Endothelial cell of umbilical vein (primary cell): ENCODE results near the gene RYR1. TPM values are rescaled to one million over a fixed set of nuclear protein-coding genes. Genes with fewer than 3 reads are reported as not detected.

ENCODE experiments used
- BruUV-seq: library from RNA; stranded (reverse); fragments of 400-500 nt; replicated peaks from 2 replicates; lab custom pipeline; 2021; lab: Mats Ljungman, UMichigan
- CTCF ChIA-PET: fragments of 300-600, 350-600 bp; sonication (Branson Sonifier 250); formaldehyde crosslinking; loops from one replicate; lab custom pipeline; 2021; ENCODE audit warnings: antibody characterized with exemption, inconsistent platforms; lab: Charles Lee
- POLR2A ChIA-PET: fragments of 300-600, 350-600 bp; sonication (Branson Sonifier 250); formaldehyde crosslinking; loops from one replicate; lab custom pipeline; 2021; ENCODE audit warnings: antibody characterized with exemption, inconsistent platforms; lab: Charles Lee
- DNase-seq: peaks from one replicate; pipeline ENCODE4 v3.0.0-alpha.2; 2011; ENCODE audit warnings: low read depth, low spot score
- FAIRE-seq: peaks from 2 replicates; lab custom pipeline; 2011; peaks lifted over from hg19 to GRCh38; lab: Jason Lieb, UNC
- H2AFZ ChIP-seq: 2 replicates; pipeline ENCODE4 v1.6.0; 2012; ENCODE audit warnings: low read depth, low read length, control low read depth, inconsistent platforms
- H3K27ac ChIP-seq: 2 replicates; pipeline ENCODE4 v1.5.1; 2011; ENCODE audit warnings: low read depth, mild to moderate bottlenecking, control low read depth, low read length, moderate library complexity; ENCODE audit not compliant: insufficient read depth
- H3K27me3 ChIP-seq, 2 experiments: 2 replicates each; pipeline versions ENCODE4 v1.6.0 to v1.6.1; 2011; ENCODE audit warnings: low read length in 2 of 2, mixed read lengths in 1 of 2; ENCODE audit not compliant: control insufficient read depth in 2 of 2, insufficient read depth in 2 of 2
- H3K36me3 ChIP-seq, 2 experiments: 2 replicates in 1 of 2; 3 replicates in 1 of 2; pipeline ENCODE4 v1.5.1; 2011; ENCODE audit warnings: low read length in 2 of 2, mild to moderate bottlenecking in 1 of 2, moderate library complexity in 1 of 2; ENCODE audit not compliant: control insufficient read depth in 2 of 2, insufficient read depth in 2 of 2; ENCODE audit errors: extremely low read depth in 1 of 2
- H3K4me1 ChIP-seq: 3 replicates; pipeline ENCODE4 v1.5.1; 2011; ENCODE audit warnings: mild to moderate bottlenecking, low read length; ENCODE audit not compliant: control insufficient read depth, insufficient read depth; ENCODE audit errors: extremely low read depth
- H3K4me2 ChIP-seq: 2 replicates; pipeline ENCODE4 v1.6.1; 2011; ENCODE audit warnings: low read length, control low read depth, mixed read lengths; ENCODE audit not compliant: insufficient read depth
- H3K4me3 ChIP-seq, 3 experiments: fragments of 200-600 bp in 1 of 3; sonication (generic), shearing (Covaris generic) in 1 of 3; replicated peaks in 1 of 3; 2 replicates each; pipeline ENCODE4 v1.5.1; 2011 to 2016; ENCODE audit warnings: control low read depth in 3 of 3, low read length in 3 of 3, mild to moderate bottlenecking in 2 of 3, inconsistent platforms in 1 of 3, low read depth in 1 of 3, moderate library complexity in 1 of 3; ENCODE audit not compliant: insufficient read depth in 1 of 3
- H3K79me2 ChIP-seq: 2 replicates; pipeline ENCODE4 v1.6.0; 2012; ENCODE audit warnings: low read length, inconsistent platforms; ENCODE audit not compliant: control insufficient read depth, insufficient read depth
- H3K9ac ChIP-seq: replicated peaks from 2 replicates; pipeline ENCODE3; 2011; ENCODE audit warnings: low read length, control low read depth; ENCODE audit not compliant: insufficient read depth; ENCODE audit errors: extremely low read depth
- H3K9me1 ChIP-seq: replicated peaks from 3 replicates; pipeline ENCODE4 v1.6.0; 2011; ENCODE audit warnings: mild to moderate bottlenecking, low read length; ENCODE audit not compliant: control insufficient read depth, insufficient read depth; ENCODE audit errors: extremely low read depth
- H3K9me3 ChIP-seq: replicated peaks from 2 replicates; pipeline ENCODE4 v1.5.1; 2012; ENCODE audit warnings: low read length, inconsistent platforms; ENCODE audit not compliant: control insufficient read depth, insufficient read depth
- H4K20me1 ChIP-seq: replicated peaks from 2 replicates; pipeline ENCODE3; 2011; ENCODE audit warnings: mild to moderate bottlenecking, low read length; ENCODE audit not compliant: control insufficient read depth, insufficient read depth; ENCODE audit errors: extremely low read depth
- FOS ChIP-seq: IDR thresholded peaks from 2 replicates; pipeline ENCODE4 v1.6.1; 2011; ENCODE audit warnings: mild to moderate bottlenecking, low read length, moderate library complexity, borderline replicate concordance; ENCODE audit not compliant: insufficient read depth
- GATA2 ChIP-seq: IDR thresholded peaks from 2 replicates; pipeline ENCODE4 v1.7.0; 2011; ENCODE audit warnings: low read depth, mild to moderate bottlenecking, moderate library complexity, mixed read lengths, low read length; ENCODE audit not compliant: insufficient read length, insufficient read depth
- JUN ChIP-seq: IDR thresholded peaks from 2 replicates; pipeline ENCODE4 v1.6.1; 2011; ENCODE audit warnings: borderline replicate concordance, low read depth; ENCODE audit not compliant: insufficient read length, insufficient read depth
- MYC ChIP-seq: IDR thresholded peaks from one replicate; pipeline ENCODE4 v1.6.1; 2011; ENCODE audit warnings: mild to moderate bottlenecking, low read depth, low read length
- dilution Hi-C: fragments of 300-500 bp; cut with MboI; formaldehyde crosslinking; loops from one replicate; pipeline ENCODE4 v1.15.0; 2019; ENCODE audit warnings: low sequenced_read_pairs; ENCODE audit not compliant: extremely low pct_ligation_motif_present
- intact Hi-C: fragments of 100-400 bp; cut with micrococcal nuclease; formaldehyde crosslinking; loops from one replicate; pipeline ENCODE4 v1.10.0; 2022
- polyA plus RNA-seq, 4 experiments: library from polyadenylated mRNA; depleted of rRNA in 3 of 4; stranded (reverse) in 3 of 4; unstranded in 1 of 4; fragments of >200 nt; gene quantifications; 2 replicates each; pipeline versions ENCODE4 v1.2.1 to v1.2.3, GENCODE V29; 2011 to 2012; ENCODE audit warnings: missing spikeins in 1 of 4
- total RNA-seq: library from RNA; stranded (reverse); gene quantifications from 2 replicates; pipeline ENCODE4 v1.2.3, GENCODE V29; 2021
- TF ChIP-seq, protein P1 (sequence below), 2 donors: IDR thresholded peaks; 1 replicate in 1 of 2; 2 replicates in 1 of 2; pipeline ENCODE4 v1.5.1; 2011; ENCODE audit warnings: low read length in 2 of 2, mild to moderate bottlenecking in 2 of 2, moderate library complexity in 2 of 2, control low read depth in 1 of 2, inconsistent platforms in 1 of 2, low read depth in 1 of 2; ENCODE audit not compliant: insufficient read depth in 1 of 2; ENCODE audit errors: extremely low read depth in 1 of 2
- TF ChIP-seq, protein P2 (sequence below): IDR thresholded peaks from 2 replicates; pipeline ENCODE4 v1.6.1; 2011; ENCODE audit not compliant: insufficient read depth, insufficient read length

The RYR1 gene
- total and polyA plus RNA-seq, 2 donors (not counting 3 experiments of a cell fraction or from before 2014, with no cell fraction given): under 0.01 to 0.02 TPM

DNA sequence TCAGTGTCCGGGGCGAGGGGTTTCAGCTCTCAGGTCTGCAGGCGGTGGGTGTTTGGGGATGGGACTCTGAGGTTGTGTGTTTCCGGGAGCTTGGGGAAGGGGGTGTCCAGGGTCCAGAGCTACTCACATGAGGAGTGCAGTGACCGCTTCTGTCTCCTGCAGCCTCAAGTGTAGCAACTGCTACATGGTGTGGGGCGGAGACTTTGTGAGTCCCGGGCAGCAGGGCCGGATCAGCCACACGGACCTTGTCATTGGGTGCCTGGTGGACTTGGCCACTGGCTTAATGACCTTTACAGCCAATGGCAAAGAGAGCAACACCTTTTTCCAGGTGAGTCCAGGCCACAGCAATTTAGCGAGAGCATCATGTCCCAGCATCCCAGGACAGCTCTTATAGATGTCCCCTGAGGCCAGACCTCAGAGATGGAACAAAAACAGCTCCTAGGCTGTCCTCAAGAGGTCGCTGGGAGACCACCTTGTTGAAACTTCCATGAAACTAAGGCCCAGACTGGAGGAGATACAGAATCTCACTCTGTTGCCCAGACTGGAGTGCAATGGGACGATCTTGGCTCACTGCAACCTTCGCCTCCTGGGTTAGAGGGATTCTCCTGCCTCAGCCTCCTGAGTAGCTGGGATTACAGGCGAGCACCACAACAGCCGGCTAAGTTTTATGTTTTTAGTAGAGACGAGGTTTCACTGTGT is 44.9 kb downstream of the RYR1 start:
- intact Hi-C loops (no loop called here), dilution Hi-C loops (no loop called here)
- Histone ChIP-seq H4K20me1 (no peaks in the 10 kb centered on the region), H3K27me3 (no peaks in the 10 kb centered on the region), H2AFZ (no peak overlapping the region), H3K9ac (no peak overlapping the region), H3K36me3 (no peaks in the 10 kb centered on the region), H3K9me1 (no peaks in the 10 kb centered on the region), H3K27ac (no peak overlapping the region), H3K4me3 (no peak overlapping the region), H3K4me2 (no peak overlapping the region), H3K9me3 (no peaks in the 10 kb centered on the region), H3K4me1 (no peaks in the 10 kb centered on the region), H3K79me2 (no peaks in the 10 kb centered on the region)
- ChIA-PET CTCF (interaction anchor here (0.9 to 1.4 kb wide), 4 partner anchors 9 to 475 kb away, joined by 3 to 4 read pairs (median 3); partner anchors contain the start of gene FAM98C), POLR2A (no interaction called here)
- no peak for FAIRE-seq
- TF ChIP-seq GATA2 (no peak), MYC (no peak), JUN (no peak), FOS (no peak)
- TF ChIP-seq, protein P1, sequence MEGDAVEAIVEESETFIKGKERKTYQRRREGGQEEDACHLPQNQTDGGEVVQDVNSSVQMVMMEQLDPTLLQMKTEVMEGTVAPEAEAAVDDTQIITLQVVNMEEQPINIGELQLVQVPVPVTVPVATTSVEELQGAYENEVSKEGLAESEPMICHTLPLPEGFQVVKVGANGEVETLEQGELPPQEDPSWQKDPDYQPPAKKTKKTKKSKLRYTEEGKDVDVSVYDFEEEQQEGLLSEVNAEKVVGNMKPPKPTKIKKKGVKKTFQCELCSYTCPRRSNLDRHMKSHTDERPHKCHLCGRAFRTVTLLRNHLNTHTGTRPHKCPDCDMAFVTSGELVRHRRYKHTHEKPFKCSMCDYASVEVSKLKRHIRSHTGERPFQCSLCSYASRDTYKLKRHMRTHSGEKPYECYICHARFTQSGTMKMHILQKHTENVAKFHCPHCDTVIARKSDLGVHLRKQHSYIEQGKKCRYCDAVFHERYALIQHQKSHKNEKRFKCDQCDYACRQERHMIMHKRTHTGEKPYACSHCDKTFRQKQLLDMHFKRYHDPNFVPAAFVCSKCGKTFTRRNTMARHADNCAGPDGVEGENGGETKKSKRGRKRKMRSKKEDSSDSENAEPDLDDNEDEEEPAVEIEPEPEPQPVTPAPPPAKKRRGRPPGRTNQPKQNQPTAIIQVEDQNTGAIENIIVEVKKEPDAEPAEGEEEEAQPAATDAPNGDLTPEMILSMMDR (IDR thresholded peaks at IDR 0.05; ENCODE audit: extremely low read depth in 1 of 2, insufficient read depth in 1 of 2, low read depth in 1 of 2, low read length in 2 of 2): peak in 1 of 2 donors; percentile 23
- TF ChIP-seq, protein P2, sequence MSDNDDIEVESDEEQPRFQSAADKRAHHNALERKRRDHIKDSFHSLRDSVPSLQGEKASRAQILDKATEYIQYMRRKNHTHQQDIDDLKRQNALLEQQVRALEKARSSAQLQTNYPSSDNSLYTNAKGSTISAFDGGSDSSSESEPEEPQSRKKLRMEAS: no peak
- DNase-seq: no peak
- BruUV-seq: no TSS peak
